NCI-H128 (cell line): ENCODE data around the gene VASN.

Experiments used
- DNase-seq: peaks from one replicate; lab custom pipeline; 2025; ENCODE audit not compliant: unreplicated experiment; lab: John Stamatoyannopoulos, UW

VASN gene

DNA sequence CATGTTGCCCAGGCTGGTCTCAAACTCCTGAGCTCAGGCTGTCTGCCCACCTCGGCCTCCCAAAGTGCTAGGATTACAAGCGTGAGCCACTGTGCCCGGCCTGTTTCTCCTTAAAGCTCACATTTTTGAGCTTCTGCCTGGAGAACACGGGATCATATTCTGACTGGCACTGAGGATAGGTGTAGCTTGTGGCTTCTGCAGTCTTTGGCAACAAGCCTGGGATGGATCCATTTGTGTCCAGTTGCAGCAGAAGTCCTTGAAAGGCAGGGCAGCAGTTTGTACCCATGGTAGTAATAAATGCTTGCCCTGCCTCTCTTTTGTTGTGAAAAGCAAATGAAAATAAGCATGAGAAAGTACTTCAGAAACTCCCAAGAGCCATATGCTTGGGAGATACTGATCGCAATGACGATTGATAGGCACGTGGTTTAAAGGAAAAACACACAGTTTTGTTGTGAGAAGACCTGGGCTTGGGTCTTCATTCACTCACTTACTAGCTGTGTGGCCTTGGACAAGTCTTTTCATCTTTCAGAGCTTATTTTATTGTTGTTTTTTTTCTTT lies 47.8 kb downstream of the VASN start:
- DNase-seq = no peak

- DNase-seq = no peak
Observed at GRCh38 chr16:4420505-4421105, 49.0 kb downstream of the VASN start.

- peak; percentile 84 for DNase-seq
Observed at GRCh38 chr16:4425378-4426020, 53.9 kb downstream of the VASN start, which contains the start of gene DNAJA3. TSS of gene DNAJA3 (plus strand) at chr16:4425868. CDS start at chr16:4425882, 14 bp downstream.

DNA sequence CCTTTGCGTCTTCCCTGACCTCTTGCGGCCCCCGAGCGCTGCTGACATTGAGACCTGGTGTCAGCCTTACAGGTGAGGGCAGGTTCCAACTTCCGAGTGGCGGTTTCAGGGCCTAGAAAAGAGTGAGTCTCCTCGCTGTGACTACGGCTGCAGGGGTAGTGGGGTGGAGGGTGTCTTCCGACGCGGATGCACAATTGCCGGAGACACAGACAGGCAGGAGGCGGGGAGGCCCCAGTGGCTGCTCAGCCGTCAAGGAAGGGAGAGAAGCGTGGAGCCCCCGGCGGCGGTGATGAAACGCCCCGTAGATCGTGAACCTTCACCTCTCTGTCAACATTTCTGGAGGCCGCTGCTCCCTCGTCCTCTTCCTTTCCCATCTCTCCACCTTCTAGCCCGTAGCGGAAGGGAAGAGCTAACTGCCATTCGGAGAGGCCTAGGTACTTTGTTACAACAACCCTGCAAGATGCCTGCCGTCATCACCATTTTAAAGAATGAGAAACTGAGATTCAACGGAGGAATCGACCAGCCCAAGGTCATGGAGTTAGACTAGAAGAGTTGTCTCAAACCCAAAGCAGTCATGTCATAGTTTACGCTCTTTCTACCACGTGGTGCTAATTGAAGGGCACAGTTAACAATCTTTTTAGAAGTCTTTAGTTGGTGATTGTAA lies 54.5 kb downstream of the VASN start:
- DNase-seq = no peak

GRCh38 chr16:4426722-4427372 lies 55.2 kb downstream of the VASN start:
- DNase-seq = no peak

GRCh38 chr16:4428500-4428899 lies 56.9 kb downstream of the VASN start:
- no peak for DNase-seq

DNA sequence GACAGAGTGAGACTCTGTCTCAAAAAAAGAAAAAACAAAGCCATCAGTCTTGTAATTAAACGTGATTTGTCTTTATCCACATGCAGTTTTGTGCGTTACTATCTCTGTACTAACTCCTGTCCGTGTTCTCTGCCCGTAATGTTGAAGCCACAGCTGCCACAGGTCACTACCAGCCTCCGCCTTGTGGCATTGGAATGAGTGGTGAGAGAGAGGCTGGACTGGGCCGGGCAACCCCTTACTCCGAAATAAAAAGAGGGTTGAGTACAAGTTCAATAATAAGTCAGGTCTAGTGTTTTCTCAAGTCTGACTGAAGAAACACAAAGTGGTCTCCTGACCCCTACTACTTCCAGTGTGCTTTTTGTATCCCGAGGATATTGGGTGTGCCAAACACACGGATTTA lies 59.4 kb downstream of the VASN start:
- no peak for DNase-seq
